GM20000 (cell line): Measurements from ENCODE around the gene RBP3.
"Not testable (repeated sequence)": the region's sequence is repeated elsewhere in the genome, so short reads cannot be mapped to it uniquely, and the experiment has no call there.

Experiments
- DNase-seq: peaks from one replicate; pipeline ENCODE4 v3.0.0; 2012; ENCODE audit warnings: low spot score
- TF ChIP-seq, protein P1 (sequence below): IDR thresholded peaks from 2 replicates; pipeline ENCODE4 v1.5.1; 2012; ENCODE audit warnings: mild to moderate bottlenecking, control low read depth; ENCODE audit errors: extremely low read depth, missing control alignments

RBP3 gene

DNA sequence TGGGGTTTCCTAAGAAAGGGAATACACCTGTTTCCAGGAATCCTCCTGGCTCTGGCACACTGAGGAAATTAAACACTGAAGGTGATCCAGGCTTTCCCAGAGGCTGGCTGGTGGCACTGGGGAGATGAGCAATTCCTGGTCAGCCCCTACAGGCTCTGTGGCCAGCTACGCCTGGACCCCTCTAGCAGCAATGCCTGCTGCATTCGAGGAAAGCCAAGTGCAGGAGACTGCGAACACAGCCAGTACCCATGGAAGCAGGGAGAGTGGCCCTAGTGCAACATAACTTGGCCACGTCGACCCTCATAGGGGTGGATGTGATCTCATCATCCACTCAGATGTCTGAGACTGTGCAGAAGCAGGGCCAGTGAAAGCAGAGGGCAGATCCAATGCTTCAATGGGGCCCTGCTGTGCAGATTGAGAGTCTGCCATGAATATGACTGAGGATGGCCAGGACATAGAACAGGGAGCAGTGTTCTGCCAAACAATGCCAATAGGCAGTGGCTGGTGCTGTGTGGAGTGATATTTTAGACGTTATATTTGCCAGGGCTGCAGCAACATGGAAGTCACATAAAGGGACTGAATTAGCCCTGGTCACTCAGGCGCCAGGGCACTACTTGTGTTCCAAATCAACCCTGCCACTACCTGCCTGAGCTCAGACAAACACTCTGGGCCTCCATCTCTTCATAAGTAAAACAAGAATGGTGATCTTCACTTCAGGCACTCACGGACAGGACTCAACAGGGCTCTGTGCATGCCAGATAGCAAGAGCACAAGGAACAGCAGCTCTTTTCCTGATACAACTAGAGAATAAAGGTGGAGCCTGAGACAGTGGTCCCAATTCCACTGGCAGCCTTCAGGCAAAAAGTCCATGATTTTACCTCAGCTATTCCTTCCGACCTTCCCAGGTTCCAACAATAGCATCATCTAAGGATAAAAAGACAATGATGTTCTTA, 33.5 kb downstream of the RBP3 start:
- TF ChIP-seq, protein P1, sequence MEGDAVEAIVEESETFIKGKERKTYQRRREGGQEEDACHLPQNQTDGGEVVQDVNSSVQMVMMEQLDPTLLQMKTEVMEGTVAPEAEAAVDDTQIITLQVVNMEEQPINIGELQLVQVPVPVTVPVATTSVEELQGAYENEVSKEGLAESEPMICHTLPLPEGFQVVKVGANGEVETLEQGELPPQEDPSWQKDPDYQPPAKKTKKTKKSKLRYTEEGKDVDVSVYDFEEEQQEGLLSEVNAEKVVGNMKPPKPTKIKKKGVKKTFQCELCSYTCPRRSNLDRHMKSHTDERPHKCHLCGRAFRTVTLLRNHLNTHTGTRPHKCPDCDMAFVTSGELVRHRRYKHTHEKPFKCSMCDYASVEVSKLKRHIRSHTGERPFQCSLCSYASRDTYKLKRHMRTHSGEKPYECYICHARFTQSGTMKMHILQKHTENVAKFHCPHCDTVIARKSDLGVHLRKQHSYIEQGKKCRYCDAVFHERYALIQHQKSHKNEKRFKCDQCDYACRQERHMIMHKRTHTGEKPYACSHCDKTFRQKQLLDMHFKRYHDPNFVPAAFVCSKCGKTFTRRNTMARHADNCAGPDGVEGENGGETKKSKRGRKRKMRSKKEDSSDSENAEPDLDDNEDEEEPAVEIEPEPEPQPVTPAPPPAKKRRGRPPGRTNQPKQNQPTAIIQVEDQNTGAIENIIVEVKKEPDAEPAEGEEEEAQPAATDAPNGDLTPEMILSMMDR: no peak
- DNase-seq: no peak

GRCh38 chr10:47383261-47384147, 35.3 kb downstream of the RBP3 start:
- no peak for DNase-seq

DNA sequence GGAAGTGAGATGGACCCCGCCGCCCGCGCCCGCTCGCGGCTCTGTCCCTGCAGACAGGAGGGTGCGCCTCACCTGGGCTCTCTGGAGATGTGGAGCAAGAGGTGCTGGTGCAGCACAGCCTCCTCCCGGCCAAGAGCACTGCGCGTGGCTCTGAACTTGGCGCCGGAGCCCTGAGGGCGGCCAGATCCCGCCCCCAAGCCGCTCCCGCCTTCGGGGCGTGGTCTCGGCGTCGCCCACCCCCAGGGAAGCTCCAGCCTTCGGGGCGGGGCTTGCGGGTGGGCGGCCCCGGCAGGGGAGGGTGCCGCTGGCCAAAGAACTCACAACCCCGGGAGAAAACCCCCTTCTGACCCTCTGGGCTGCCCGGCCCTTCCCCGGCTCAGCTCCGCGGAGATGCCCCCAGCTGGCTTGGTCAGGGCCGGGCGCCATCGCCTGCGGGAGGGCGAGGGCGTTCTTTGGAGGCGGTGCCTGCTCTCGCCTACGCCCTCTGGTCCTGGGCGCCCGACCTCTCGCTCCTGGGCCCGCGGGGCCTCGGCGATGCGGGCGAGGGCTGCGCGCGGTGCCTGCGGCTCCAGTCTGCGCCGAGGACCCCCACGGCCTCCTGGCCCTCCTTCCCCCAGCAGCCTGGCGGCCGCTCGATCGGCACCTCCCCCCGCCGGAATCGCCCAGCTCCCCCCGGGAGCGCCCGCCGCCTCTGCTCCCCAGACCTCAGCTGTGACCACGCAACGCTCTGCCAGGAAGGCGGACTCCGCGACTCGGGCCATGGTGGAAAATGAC, 36.2 kb downstream of the RBP3 start, which contains the start of gene ZNF488:
TSS of gene ZNF488 (minus strand) at position 146 of the 774 bp plus-strand sequence. CDS start 15,464 bp downstream, outside the sequence.
- TF ChIP-seq, protein P1: no peak

More at GRCh38 chr10:47383261-47384147, 35.3 kb downstream of the RBP3 start:
- TF ChIP-seq, protein P1: no peak

GRCh38 chr10:47386104-47386503, 37.9 kb downstream of the RBP3 start:
- DNase-seq: not testable (repeated sequence)

More for the DNA sequence above, 36.2 kb downstream of the RBP3 start, which contains the start of gene ZNF488:
- DNase-seq: peak; percentile 91

DNA sequence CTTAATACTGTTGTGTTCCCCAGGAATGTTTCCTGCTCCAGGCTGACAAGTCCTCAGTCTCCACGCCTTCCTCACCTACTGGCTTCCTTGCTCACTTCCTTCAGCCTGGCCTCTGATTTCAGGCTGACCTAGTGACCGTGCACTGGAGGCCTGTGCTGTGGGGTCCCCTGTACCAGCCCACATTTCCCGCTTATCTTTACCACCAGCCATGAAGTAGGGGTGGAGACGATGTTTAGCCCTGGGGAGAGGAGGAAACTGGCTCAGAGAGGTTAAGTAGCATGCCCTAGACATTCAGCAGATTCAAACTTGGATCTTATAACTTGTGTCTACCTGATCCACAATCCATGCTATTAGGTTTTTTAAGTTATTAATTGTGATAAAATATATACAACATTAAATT, 40.7 kb downstream of the RBP3 start:
- DNase-seq: no peak

GRCh38 chr10:47389619-47390018, 41.5 kb downstream of the RBP3 start:
- no peak for DNase-seq
- TF ChIP-seq, protein P1: no peak

More for the DNA sequence above, 40.7 kb downstream of the RBP3 start:
- TF ChIP-seq, protein P1: no peak

- TF ChIP-seq, protein P1: no peak
- no peak for DNase-seq
These were observed 48.2 kb downstream of the RBP3 start for GRCh38 chr10:47396311-47396717.
